Limb (tissue), 2 donors: ENCODE results near the gene SLC3A2.
"Not testable (repeated sequence)": the region's sequence is repeated elsewhere in the genome, so short reads cannot be mapped to it uniquely, and the experiment has no call there.

Experiments
- DNase-seq, 2 donors: peaks; one replicate each; pipeline ENCODE4 v3.0.0-alpha.2; 2016; ENCODE audit errors: extremely low spot score in 2 of 2

SLC3A2 gene

GRCh38 chr11:62852523-62853188 is 28.0 kb upstream of the SLC3A2 start:
- no peak for DNase-seq

DNA sequence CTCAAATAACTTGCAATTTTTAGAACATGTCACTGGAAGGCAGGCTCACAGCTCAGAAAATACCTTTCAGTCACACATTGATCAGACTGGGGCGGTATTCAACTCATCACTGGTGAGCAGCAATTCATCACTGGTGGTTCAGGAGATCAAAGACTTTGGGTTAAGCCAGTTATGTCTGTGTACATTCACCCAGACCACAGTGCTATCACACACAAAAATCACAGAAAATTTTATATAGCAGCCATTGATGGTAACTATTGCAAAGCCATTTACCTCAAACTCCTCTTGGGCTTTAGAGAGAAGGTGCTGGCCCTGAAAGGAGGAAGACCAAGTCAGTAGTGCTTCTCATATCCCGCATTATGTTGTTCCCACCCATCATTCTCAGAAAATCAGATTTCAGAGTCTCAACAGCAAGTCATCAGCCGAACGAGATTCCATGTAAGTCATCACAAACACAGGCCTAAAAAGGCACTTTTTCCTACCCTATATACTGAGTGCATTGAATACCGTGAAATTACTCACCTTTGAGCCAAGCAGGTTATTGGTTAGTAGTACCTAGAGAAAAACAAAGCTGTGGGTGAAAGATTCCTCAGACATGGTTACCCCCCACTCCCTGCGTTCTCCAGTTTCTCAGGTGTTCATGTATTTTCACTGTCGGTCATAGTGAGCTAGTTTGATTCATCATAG is 27.3 kb upstream of the SLC3A2 start:
- DNase-seq, result no peak

DNA sequence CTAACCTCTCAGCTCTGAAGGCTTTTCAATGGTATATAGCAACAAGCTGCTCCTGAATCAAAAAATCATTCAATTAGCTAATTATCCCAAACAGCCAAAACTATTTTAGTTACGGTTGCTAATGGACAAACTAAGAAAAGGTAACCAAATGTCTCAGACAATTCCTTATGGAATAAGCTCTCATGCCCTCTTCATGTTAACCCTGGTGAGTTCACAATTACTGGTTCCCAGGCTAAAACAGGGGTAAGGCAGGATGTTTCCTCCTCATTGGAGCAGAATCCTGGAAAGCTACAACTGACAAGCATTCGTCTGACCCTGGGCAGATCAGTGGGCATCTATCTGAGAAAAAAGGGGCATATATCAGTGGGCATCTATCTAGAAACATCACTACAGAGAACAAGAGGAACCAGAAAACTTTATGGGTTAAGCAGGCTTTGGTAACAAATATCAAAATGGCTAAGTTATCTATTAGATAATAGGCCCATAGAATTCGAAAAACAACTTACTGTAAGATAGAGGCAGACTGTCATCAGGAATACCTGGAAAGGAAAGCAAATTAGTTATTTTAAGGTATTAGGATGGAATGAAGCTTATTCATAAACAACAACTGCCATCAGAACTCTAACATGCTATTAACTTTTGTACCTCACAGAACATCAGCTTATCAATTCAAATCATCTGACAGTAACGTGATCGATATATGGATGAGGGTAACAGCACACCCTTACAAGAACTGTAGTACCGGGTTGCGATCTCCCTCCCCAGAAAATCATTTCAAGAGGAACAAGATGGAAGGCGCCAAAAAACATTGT is 26.5 kb upstream of the SLC3A2 start:
- DNase-seq, result no peak

- DNase-seq, result no peak
Measured at GRCh38 chr11:62854825-62855570, 25.7 kb upstream of the SLC3A2 start.

- DNase-seq, result peak; percentile 97 to 99
Measured at GRCh38 chr11:62855571-62856332, 24.9 kb upstream of the SLC3A2 start.

- DNase-seq, result peak in 1 of 2 donors; percentile 13
Measured at GRCh38 chr11:62856333-62856895, 24.3 kb upstream of the SLC3A2 start.

GRCh38 chr11:62857541-62857982 is 23.1 kb upstream of the SLC3A2 start:
- no peak for DNase-seq

DNA sequence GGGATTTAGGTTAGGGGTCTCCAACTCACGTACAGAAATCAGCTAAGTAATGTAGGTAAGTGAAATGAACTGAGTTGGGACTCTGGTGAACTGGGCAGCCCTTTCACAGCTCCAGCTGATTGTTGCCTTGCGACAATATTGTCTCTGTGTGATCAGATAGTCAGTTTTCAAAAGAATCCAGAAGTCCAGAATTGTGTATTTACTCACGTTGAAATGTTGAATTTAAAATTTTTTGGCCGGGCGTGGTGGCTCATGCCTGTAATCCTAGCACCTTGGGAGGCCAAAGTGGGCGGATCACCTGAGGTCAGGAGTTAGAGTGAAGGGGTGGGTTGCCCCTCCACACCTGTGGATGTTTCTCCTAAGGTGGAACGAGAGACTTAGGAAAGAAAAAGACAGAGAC is 22.5 kb upstream of the SLC3A2 start:
- no peak for DNase-seq

DNA sequence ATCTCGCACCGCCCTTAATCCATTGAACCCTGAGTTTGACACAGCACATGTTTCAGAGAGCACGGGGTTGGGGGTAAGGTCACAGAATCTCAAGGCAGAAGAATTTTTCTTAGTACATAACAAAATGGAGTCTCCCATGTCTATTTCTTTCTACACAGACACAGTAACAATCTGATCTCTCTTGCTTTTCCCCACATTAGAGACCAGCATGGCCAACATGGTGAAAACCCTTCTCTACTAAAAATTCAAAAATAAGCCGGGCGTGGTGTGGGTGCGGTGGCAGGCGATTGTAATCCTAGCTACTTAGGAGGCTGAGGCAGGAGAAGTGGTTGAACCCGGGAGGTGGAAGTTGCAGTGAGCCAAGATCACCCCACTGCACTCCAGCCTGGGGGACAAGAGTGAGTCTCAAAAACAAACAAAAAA is 21.4 kb upstream of the SLC3A2 start:
- DNase-seq, result not testable (repeated sequence)

- no peak for DNase-seq
Measured at GRCh38 chr11:62860835-62861563, 19.7 kb upstream of the SLC3A2 start.

GRCh38 chr11:62861564-62862192 is 19.0 kb upstream of the SLC3A2 start:
- not testable (repeated sequence) for DNase-seq

- no peak for DNase-seq
Measured at GRCh38 chr11:62863687-62864335, 16.9 kb upstream of the SLC3A2 start.

DNA sequence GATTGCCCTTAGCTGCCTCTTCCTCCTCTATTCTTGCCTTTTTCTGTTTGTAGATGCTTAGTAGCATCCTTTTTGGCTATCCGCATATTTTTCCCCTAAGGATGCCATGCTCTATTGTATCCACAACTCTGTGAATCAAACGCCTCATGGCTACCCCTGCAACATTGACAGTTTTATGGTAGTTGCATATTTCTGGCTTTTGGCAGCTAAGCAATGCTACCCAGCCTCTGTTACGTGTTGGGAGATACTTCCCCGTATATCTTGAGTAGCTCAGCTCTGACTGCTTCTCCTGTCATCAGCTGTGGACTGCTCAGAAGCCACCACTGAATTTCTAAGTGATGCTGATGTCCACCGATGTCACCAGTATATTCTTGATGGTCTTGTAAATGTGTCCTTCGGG is 15.1 kb upstream of the SLC3A2 start:
- DNase-seq, result no peak

DNA sequence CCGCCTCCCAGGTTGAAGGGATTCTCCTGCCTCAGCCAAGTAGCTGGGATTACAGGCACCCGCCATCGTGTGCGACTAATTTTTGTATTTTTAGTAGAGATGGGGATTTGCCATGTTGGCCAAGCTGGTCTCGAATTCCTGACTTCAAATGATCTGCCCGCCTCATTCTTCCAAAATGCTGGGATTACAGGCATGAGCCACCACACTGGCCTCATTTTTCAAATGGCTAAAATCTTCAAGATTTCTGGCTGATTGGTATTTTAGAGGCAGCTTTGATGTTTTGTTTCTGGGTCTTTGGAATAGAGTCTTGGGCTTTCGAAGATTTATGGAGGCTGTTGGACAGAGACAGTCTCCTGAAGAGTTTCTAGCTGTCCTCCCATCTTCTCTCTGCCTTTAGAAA is 5.8 kb upstream of the SLC3A2 start:
- DNase-seq, result no peak

- no peak for DNase-seq
Measured at GRCh38 chr11:62875698-62876478, 4.8 kb upstream of the SLC3A2 start.

GRCh38 chr11:62876712-62877111 is 4.0 kb upstream of the SLC3A2 start:
- no peak for DNase-seq

- no peak for DNase-seq
Measured at GRCh38 chr11:62879235-62879978, 1.3 kb upstream of the SLC3A2 start.
